GM19025 (cell line): ENCODE results near the gene RPTOR.

Source experiments
- ATAC-seq: cut with Tn5 transposase; IDR thresholded peaks from one replicate; pipeline ENCODE4 v1.9.1; 2021; ENCODE audit warnings: mild to moderate bottlenecking, low read depth, moderate library complexity; ENCODE audit not compliant: unreplicated experiment

Gene RPTOR

DNA sequence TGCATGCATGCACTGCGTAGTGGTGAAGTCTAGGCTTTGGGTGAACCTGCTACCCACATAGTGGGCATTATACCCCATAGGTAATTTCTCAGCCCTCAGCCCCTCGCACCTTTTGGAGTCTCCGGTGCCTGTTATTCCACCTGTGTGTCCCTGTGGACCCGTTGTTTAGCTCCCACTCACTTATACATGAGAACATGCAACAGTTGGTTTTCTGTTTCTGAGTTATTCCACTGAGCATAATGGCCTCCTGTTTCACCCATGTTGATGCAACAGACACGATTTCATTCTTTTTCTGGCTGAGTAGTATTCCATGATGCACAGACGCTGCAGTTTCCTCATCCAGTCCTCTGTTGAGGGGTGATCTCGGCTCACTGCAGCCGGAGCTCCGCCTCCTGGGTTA is 305.5 kb downstream of the RPTOR start:
- no peak for ATAC-seq

DNA sequence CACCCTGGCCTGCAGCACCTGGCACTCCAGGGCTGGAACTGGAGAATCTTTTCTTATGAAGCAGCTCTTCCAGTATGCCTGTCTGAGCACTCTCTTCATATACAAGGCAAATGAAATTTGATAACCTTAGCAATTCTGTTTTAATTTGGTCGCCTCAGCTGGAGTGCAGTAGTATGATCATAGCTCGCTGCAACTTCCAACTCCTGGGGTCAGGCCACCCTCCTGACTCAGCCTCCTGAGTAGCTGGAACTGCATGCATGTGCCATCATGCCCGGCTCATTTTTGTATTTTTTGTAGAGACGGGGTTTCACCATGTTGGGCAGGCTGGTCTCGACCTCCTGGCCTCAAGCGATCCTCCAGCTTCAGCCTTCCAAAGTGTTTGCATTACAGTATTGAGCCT is 306.2 kb downstream of the RPTOR start:
- ATAC-seq = no peak

DNA sequence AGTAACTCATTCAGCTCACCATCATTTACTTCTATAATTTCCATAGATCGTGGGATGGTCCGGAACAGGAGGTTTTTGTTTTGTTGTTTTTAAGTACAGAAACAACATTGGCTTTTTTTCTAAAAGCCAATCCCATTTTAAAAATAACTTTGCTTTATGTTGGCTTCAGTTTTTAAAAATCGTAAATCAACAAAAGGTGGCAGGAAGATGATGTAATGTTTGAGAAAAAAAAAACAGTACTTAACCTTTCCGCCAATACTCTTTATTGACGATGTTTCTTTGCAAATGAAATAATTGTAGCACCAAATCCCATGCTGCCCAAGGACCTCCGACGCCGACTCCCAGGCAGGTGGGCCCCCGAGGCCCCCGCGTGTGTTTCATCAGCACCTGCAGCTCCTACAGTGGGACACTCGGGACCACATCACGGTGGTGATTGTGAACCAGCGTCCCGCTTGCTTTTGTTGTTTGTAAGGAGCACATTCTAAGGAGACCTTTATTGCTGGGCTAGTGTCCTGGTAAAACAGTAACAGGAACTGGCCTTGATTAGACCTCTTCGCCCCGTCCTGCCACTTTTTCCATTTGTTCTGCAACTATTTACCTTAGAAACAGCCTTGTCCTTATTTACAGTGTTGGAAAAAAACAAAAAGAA is 306.8 kb downstream of the RPTOR start:
- no peak for ATAC-seq

DNA sequence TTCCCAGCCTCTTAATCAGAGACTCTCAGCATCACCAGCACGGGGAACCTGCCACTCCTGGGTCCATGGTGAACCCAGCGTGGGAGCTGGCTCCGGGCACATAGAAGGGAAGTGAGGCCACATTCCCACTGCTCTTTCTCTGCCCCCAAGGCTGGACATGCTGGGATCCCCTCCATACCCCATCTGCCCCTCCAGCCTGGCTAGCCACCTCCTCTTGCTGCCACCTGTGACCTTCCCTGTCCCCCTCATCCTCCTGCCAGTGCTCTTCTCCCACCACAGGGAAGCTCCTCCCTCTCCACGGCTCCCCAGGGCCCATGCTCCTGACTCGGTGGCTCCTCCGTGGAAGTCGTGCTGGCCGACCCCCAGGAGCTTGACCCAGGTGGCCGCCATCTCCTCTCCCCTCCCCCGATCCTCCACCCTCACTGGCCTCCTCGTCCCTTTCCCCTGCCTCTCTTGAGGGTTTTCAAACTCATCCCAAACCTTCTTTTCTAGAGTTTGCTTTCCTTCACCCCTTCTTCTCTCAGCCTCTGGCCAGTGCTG is 307.9 kb downstream of the RPTOR start:
- no peak for ATAC-seq

DNA sequence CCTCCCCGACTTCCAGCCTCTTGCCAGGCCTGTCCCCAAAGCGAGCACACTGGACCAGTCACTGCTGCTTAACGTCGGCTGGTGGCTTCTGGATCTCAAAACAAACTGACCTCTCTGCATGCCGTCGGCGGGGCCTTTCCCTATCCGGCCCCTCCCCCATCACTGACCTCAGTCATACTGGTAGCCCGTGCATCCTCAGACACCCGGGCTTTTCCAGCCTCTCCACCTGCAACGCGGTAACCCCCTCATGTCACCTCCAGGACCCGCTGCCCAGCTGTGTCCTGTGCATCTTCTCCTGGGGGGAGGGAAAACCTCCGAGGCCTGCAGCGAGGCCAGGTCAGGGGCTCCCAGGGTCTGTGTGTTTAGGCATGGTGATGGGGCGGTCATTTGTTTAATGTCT is 308.4 kb downstream of the RPTOR start:
- ATAC-seq = no peak

DNA sequence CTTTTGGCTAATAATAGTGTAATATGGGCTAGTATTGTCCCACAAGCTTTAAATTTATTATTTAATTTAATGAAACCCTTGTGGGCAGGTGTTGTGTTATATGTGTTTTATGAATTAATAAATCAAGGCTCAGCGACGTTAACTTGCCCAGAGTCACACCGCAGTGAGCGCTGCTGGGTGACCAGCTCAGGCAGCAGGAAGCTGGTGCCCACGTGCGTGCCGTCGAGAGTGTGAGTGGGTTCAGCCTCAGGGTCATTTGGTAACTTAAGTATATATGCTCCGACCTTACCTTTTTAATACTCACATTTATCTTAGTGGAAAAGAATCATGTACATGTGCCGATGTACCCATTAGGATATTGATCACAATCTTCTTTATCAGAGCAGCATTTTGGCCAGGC is 309.6 kb downstream of the RPTOR start:
- no peak for ATAC-seq

DNA sequence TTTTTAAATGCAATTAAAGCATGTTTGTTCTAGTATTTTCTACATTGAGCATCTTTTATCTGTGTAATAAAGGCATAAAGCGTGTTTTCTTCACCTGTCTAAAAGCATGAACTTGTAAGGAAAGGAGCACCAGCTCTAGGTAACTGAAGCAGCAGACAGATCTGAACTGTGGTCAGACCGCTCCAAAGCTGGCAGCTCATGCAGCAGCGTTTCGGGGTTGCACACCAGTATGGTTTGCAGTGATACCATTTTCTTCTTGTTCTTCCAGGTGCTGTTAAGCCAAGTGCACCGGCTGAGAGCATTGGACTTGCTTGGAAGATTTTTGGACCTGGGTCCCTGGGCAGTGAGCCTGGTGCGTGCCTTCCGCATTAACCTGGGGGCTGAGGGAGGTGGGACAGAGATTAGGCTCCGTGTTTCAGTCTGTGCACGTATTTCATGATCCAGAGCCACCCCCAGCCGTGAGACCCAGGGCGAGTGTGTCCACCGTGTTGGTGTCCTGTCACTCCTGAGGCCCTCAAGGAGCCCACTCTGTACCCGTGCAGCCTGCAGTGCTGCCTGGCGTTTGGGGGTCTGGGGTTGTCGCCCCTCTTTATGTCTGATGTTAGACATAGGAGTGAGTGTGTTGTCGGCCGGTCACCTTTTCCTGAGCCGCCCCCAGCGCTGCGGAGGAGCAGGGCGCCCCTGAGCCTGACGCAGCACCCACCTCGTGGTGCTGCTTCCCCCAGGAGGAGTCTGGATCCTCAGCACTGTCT is 310.7 kb downstream of the RPTOR start:
- ATAC-seq = no peak

DNA sequence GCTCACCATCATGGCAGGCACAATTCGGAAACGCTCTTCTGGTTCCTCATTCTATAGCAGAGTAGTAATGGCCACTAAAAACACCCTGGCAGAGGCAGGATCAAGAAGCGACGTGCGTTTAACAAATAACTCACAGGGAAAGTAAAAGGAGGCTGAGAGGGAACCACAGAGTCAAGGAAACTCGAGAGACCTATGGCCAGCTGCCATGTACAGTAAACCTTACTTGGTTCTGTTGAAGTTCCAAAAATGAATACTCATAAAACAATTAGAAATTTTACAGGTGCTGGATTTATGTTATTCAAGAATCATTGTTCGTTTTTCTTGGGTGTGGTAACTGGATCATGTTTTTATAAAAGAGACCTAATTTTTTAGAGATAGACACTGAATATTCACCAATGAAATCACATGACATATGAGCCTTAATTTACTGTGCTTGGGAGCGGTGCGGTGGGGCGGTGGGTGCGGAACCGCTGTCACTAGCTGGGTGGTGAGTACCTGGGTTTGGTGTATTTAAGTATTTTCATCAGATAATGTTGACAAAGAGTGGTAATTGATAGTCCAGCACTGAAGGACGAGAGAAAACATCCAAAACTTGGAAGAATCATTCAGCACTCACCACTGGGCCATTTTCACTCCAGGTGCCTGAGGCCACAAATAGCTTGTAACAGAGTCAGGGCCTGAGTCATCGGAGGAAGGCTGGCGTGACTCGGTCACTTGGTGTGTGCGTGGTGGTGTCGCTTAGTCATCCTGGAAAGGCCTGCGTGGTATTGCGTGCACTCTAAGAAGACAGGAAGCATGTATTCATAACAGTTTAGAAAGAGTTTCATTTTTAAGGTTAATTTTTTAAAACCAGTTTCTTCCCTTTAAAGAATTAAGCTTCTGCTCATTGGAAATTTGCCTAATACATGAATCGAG is 311.6 kb downstream of the RPTOR start:
- no peak for ATAC-seq

GRCh38 chr17:80856863-80857755 is 312.5 kb downstream of the RPTOR start:
- ATAC-seq = no peak

- no peak for ATAC-seq
These were observed 313.1 kb downstream of the RPTOR start for GRCh38 chr17:80857756-80858171.

GRCh38 chr17:80858301-80859001 is 313.8 kb downstream of the RPTOR start:
- no peak for ATAC-seq

GRCh38 chr17:80859002-80859941 is 314.6 kb downstream of the RPTOR start:
- ATAC-seq = no peak

GRCh38 chr17:80860101-80860671 is 315.5 kb downstream of the RPTOR start:
- no peak for ATAC-seq

DNA sequence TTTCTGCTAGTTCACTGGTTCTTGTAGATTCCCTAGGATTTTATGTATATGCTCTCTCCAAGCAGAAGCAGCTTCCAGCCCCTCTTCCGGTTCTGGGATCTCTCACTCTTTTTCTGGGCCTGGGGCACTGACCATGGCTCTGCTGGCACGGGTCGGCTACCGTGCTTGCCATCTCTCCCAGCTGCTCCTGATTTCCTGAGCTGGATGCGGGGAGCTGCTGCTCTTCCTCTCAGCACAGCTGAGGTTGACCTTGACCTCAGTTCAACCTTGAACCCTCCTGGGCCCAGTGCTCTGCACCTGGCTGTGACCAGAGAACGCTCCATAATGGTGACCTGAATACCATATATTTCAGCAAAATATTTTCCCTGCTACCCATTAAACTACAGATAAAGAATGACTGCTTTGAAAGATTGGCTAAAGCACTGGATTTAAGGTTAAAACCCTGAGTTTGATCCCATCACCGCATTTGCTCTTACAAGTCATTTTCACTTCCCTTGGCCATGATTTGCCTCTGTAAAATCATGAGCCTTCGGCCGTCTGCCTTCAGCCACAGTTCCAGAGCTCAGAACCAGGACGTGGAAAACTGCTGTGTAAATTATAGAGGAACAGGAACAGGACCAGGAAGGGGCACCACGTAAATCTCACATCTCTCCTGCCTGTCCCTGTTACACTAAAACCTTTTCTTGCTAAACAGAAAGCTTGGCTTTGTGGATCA is 316.2 kb downstream of the RPTOR start:
- ATAC-seq = no peak

DNA sequence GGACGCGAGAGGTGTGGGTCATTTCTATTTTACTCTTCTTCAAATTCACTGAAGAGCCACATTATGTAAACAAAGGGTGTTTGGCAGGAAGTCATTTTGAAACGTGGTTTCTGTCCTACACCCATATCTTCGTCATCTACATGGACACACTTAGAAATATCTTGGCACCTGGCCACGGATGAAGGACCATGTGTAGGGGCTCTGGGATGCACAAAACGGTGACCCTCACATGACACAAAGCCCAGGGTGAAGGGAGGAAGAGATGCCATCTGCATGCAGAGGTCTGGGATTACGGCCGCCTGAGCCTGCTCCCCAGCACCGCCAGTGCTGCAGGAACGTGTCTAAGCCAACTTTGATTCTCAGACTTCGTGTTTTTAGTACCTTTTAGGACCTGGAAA is 316.8 kb downstream of the RPTOR start:
- ATAC-seq = no peak

DNA sequence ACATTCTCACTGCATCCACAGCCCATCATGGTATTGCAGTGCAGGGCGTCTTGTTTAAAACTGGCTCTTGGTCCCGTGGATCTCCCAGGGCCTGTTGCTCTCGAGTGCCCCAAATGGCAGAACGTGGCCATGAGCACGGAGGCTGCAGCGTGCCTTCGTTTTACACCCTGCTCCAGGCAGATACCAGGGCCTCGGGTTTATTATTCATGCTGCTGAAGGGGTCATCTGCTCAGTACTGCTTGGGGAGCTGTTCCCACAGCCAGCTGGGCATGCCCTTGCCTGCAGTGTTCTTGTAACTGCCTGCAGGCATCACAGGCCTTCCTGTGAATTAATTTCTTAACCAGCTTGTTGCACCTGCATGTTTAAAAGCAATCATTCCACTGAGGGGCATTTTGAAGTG is 317.3 kb downstream of the RPTOR start:
- ATAC-seq = no peak

GRCh38 chr17:80862481-80862961 is 317.9 kb downstream of the RPTOR start:
- no peak for ATAC-seq
